Measurements from ENCODE around the gene SDHD.

DNA sequence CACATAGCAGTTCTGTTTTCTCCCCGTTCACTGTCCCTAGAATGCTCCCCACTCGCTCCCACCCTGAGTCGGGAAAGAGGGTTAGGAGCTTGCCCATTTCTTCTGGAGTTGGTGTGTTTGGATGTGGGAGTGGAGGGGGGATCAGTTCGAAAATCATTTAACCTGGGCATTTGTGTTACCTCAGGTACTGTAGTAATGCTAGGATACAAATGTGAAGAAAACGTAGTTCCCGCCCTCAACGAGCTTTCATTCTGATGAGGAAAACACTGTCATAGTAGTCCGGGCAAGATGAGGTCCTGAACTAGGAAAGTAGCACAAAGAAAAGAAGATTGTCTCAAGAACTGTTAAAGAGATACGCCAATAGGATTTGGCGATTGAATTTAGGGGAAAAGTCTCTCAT is 539 bp downstream of the SDHD start:
- TF ChIP-seq CTCF (IDR thresholded peaks at IDR 0.05; ENCODE audit: low read depth, low read length) = no peak
- TF ChIP-seq POLR2A (IDR thresholded peaks at IDR 0.05; ENCODE audit: extremely low read depth, insufficient read length) = no peak

All from NB4 (cell line).